ENCODE results near the gene SLC18B1.

SLC18B1 gene

DNA sequence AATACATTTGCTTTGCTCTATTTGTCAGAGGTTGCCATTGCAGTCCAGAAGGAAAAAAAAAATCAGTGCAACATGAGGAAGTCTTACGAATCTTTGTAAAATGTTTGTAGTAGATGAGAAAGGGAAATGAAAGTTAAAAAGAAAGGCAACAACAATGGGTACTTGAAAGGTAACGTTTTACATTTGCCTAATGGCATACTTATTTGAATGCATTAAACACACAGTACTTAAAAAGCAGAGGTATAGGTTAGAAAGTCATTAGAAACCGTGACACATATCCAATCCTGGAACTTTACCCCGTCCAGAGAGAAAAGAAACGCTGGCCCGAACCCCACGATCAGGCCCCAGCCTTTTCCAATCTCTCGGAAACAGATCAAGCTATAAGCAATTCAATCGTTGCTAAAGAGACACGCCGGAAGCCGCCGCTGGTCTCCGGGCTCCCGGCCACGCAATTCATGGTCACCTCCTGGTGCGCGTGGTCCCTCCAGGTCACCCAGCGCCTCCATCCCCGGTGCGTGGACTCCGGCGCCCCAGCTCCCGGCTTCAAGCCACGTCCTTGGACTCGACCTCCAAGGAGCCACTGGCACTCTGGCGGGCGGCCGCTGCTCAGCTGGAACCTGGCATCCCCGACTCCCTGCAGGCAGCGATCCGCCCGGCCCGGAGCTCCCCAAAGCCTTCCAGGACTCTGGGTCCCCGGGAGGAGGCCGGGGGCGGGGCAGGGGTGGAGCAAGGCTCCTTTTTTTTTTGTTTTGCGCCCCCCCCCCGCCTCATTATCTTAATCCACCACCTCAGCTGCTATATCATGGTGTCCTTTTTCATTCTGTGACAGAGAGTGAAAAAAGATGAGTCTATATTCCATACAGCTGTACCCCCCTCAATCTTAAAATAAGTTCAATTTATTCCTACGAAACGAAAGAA, at the start of gene SLC18B1:
TSS of gene SLC18B1 (minus strand) at position 687 of the 918 bp plus-strand sequence. CDS start at position 506, 181 bp downstream.
- peak; percentile 12 for FAIRE-seq

DNA sequence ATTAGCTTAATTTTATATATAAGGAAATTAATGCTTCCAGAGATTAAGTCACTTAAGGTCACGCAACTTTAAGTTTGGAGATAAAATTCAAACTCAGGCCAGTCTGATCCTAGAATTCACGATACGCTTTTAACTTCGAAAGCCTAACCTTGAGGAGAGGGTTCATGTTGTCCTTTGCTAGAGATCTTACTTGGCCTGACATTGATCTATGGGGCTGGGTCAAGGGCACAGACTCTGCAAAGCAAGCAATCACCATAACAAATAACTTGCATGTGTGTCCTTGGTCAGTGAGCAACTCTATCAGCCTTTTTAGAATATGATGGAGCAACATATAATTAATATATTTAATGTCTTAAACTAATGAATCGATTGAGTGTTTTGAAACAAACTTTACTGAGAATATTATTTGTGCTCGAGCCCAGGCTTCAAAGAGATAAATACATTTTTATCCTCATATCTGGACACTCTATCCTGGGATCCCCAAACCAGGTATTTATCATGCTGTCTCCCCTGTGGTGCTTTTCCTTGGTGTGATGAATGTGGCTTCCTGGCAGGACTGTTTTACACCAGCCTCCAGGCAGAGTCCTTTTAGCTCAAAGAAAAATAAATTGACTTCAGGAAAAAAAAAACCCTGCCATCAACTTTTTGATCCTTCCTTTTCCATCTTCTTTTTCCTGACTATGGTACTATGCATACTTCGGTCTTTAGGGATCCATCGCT, 45.0 kb upstream of the SLC18B1 start:
- no peak for FAIRE-seq

DNA sequence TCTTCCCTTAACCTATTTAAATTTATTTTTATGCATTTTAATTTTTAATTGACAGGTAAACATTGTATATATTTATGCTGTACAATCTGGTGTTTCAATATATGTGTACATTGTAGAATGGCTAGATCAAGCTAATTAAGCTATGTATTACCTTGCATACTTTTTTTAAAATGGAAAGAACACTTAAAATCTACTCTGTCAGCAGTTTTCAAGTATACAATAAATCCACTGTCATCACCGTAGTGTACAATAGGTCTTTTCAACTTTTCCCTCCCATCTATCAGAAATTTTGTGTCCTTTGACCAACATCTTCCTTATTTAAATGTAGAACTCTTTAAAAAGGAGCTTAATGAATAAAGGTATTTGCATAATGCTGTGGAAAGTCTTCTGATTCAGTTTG, 43.5 kb upstream of the SLC18B1 start:
- no peak for FAIRE-seq

DNA sequence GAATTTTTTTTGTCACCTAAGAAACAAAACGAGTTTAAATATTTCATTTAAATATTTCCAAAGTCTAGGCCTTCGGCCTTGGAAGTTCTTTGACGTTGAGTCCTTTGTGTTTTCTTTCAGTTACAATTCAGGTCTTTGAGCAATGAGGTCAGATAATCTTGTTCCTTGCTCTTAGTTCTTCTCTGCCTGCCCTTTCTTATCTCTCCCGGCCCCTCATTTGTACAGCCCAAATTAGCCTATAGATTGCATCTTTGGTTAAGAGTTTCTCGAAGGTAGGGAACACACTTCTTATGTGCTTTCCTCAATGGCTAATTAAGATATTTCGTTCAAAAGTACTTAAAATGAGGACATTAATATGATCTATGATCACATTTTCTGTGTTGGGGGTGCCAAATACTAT, 34.5 kb upstream of the SLC18B1 start:
- no peak for FAIRE-seq

DNA sequence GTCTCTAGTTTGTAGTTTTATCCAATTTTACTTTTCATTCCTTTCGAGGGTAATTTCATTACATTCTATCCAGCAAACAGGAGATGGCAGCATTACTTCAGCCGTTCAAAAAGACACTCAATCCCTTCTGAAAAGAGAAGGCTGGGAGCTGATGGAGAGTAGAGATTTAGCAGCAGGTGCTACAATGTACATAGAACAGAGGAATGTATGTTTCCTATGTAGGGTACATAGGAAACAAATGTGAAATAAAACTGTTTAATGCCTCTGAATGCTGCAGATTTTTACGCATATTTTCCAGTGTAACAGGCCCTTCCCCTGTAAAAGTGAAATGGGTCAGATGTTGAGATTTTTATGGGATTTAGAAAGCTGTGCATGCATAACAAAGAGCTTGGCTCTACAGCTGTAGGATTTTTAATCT, 31.9 kb upstream of the SLC18B1 start:
- peak; percentile 80 for FAIRE-seq

DNA sequence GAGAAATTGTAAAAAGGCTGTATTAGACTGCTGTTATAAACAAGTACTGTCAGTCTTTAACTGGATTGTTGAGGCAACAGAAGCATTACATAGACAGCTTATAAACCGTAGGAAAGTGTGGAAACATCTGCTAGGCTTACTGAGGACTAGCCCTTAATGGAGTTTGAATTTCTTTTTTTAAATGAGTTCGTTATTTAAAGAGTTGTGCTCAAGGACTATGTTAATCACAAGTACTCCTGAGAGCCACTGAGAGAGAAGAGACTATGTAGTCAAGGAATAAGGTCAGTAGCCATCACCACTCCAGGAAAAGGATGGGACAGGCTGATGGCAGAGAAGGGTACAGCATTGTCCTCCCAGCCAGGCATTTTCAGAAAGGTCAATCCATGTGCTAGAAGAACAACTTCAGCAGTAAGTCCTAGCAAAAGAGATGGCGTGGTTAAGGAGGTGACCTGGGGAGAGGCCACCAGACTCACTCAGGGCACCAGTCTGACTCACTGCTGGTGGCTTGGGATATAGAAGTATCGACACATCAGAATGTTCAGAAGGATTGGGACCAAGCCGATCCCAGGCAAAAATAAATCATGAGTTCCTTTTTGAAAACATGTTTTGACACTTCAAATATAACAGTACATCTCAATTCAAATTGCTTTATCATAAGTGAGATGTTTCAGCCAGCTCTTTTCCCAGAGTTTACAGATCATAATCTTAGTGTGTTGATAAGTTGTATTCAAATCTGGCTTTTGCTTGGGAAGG, 22.4 kb upstream of the SLC18B1 start:
- no peak for FAIRE-seq

DNA sequence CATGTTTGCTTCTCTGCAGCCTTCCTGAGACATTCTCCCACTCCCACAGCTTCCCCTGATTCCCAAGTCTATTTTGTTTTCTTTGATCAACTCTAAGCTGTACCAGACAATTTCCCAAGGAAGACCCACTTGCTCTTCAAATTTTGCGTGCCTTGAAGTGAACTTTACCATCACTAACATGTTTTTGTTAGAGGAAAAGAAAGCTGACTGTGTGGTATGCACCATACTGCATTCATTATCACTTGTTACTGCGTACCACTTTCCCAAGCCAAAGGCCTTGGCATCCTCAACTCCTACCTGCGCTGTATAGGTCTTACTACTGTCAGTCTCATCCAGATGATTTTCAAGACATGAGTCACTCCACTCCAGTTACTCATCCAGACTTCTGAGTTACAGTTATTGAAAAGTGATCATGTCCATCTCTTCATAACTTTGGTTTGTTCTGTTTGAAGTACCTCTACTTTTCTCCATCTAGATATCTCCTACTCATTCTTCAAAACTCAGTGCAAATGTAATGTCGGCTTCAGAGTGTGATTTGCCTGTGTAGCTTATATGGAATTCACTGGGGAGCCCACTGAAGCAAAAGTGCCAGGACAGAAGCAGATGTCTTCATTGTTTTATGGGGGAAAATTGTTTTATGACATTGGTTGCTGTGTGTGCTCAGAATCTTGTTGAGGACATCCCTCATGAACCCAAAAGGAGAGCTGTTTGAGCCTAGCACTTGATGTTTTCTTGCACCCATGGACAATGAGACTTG, 21.1 kb upstream of the SLC18B1 start:
- FAIRE-seq, result no peak

DNA sequence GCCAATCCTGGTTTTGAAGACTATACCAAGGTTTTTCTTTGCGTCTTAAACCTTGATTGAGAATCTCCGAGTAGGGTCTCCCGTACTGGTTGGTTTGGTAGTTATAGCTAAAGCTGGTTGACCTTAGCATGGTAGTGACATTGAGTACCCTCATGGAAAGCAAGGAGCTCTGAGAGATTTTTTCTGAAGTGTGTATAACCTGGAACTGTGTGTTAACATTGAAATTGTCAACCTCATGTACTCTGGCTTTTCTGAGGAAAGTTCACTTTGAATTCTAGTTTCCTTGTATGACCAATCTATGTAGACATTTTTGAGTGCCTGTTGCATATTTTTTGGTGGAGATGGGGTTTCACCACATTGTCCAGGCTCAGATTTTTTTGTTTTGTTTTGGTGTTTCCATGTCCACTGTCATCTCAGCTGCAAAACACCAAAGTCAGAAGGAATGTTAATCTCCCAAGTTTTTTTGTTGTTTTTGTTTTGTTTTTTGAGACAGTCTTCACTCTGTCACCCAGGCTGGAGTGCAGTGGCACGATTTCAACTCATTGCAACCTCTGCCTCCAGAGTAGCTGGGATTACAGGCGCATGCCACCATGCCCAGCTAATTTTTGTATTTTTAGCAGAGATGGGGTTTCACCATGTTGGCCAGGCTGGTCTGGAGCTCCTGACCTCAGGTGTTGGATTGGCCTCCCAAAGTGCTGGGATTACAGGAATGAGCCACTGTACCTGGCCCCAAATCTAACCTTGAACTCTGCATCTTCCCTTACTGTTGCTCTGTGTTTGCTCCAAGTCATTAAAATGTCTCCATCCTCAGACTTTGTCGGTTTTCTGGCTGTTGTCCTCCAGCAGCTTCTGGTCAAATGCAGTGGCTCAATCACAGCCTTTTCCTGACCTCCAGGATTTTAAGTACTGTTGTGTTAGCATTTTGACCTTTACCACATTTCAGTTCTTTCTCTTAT, 20.2 kb upstream of the SLC18B1 start:
- no peak for FAIRE-seq

DNA sequence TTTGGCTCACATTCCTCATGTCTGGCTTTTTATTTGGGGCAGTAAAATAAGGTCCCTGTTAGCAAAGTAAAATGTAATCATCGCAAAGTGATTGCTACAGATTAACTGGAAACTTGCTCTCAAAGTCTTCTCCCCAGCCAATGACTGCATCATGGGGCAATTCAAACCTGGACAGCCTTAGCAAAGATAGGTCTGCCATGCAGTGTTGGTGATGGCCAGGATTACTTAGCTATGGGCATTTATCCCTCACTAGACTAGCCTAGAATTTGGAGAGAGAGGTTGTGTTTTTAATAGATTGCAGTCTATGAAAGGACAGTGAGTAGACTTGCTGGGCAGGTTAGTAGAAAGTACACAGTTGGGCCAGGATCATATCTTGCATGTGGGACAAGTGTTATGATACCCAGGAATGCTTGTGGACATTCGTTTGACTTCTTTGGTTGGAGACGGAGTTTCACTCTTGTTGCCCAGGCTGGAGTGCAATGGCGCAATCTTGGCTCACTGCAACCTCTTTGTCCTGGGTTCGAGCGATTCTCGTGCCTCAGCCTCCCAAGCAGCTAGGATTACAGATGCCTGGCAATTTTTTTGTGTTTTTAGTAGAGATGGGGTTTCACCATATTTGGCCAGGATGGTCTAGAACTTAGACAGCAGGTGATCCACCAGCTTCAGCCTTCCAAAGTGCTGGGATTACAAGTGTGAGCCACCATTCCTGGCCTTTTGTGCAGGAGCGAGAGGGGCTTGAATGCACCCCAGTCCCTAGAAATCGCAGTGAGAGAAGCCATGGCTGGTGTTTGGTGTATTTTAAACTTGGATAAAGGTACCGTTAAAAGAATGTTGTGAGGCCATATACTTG, 19.3 kb upstream of the SLC18B1 start:
- FAIRE-seq, result no peak

DNA sequence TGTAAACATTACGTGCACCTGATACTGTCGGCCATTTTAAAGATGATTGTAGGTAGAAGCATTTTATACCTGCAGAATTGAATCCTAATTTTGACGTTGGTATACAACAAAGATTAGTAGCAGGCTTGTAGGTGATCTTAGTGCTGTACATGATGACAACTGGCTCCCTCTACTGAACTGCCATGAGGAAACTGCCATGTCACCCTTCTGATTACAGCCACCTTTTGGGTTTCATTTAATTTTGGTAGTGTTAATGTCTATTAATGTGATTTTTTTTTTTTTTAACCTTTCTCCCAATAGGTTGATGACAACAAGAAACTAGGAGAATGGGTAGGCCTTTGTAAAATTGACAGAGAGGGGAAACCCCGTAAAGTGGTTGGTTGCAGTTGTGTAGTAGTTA, 18.2 kb upstream of the SLC18B1 start:
- FAIRE-seq, result no peak

DNA sequence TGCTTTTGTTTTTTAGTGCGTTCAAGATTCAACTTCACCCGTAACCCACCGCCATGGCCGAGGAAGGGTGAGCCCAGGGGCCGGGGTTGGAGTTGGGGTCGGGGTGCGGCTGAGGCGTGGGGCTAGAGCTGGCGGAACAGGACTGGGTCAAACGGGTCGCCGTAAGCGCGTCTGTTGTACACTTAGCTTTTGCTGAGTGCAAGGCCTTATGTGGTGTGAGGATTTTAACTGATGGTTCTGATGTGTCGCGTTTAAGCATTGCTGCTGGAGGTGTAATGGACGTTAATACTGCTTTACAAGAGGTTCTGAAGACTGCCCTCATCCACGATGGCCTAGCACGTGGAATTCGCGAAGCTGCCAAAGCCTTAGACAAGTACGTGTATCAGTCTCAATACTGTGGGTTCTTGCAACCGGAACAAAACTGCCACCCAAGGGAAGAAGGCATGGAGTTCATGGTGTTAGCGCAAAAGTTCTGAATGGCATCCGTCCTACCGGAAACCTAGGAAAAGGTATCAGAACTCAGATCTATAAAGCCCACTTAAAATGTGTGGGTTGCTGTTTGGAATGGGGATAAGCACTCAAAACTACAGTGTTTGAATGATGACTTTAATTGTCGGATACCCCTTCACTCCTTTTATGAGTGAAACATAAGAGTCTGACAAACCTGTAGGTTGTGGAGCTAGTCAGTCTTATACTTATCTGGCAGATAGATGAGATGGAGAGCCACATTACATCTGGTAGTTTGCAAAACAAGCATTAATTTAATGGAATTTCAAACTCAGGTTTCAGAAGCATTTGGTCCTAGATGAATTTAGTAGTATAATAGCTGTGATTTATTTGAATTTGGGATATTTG, 16.5 kb upstream of the SLC18B1 start:
- no peak for FAIRE-seq

DNA sequence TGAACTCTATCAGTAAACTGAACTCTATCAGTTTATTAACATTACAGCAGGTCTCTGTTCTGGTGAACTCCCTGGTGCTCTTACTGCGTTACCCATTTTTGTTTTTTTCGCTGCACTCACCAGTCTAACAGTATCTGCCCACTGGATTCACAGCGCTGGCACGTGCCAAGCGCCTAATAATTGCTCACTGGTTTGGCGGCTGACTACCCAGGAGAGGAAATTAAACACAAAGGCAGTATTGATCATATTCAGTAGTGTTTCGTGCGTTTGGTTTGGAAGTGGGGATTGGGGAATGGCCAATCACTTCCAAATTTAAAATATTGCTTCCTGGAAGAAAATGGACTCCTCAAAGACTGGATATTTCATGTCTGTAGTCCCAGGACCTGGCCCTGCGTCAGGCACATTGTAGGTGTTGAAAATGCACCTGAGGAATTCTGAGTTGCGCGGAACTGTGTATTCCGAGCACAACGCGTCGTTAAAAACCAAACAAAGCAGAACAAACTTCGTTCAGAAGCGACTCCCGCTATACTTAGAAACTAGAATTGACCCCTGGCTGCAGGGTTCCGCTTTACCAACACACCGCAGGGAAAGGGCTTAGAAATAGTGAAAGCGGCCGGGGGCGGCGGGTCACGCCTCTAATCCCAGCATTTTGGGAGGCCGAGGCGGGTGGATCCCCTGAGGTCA, 14.9 kb upstream of the SLC18B1 start:
- FAIRE-seq, result no peak

DNA sequence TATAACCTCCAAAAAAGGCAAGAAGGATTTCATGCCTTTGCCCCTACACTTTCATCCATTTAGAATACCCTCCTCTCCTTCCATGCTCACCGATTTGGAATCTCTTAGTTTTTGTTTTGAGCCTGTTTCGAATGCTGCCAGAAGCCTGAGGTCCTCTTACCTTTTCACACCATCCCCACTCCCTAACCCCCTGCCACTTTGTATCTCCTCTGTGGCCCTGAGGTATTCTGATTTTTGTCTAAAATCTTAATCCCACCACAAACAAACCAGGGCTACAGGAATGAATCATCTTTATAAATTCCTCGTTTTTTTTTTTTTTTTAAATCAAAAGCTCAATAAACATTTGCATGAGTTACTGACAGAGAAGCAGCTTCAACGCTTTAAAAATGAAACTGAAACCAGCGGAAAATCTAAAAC, 14.3 kb upstream of the SLC18B1 start:
- no peak for FAIRE-seq

DNA sequence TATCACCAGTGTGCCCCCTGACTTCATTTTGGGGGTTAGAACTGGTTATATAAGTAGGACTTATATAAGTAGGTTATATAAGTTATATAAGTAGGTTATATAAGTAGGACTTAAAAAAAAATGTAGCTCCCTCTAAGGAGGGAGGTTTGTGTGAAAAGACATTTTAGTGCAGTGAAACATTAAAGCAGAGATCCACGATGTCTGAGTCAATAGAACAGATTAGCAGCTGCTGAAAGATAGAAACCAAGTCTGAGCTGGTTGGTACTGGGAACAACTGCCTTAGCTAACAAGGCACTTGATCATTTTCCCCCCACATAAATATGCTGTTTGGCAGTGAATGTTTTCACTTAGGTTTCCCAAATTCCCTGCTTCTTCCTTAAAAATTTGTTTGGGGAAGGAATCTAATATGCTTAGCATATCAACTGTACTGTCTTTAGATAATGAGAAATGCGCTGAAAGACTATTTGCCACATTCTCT, 13.9 kb upstream of the SLC18B1 start:
- FAIRE-seq, result no peak

DNA sequence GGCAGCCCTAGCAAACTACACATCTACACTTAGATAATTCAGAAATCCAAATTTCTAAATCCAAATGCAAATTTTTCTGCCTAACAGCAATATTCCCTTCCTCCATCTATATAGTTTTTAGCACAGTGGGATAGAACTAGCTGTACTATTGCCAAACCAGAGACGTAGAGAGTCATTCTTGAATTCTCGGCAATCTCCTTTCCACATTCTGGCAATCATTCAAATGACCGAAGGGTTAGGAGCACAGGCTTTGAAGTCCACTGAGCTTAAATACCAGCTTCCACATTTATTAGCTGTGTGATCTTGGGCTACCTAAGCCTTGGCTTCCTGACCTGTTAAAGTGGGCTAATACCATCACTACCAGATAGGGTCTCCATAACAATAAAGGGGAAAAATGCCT, 12.8 kb upstream of the SLC18B1 start:
- FAIRE-seq, result no peak

DNA sequence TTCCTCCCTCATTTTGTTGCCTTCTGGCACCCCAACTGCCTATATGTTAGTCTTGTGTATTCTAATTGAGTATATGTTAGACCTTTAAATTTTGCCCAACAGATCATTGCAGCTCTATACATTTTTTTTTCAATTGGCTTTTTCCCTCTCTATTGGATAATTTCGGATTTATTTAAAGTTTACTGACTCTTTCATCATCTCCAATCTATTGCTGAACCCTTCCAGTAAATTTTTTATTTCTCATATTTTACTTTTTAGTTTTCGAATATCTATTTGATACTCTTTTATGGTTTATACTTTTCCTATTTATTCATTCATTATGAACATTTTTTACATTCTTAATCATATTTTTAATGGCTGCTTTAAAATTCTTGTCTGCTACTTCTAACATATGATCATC, 7.1 kb upstream of the SLC18B1 start:
- FAIRE-seq, result no peak

DNA sequence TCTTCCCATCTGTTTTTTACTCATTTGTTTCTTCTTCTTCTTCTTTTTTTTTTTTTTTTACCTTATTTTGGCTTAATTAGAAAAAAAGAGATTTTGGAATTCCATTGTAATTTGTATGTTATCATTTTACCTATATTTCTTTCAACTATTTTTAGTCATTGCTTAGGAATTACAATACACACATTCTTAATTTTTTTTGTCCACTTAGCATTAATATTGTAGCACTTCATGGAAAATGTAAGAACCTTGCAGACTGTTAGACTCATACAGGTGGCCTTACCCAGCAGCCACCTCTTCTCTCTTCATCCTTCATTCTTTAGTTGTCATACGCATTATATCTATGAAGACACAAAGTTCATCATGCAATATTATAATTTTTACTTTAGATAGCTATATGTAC, 5.8 kb upstream of the SLC18B1 start:
- no peak for FAIRE-seq

DNA sequence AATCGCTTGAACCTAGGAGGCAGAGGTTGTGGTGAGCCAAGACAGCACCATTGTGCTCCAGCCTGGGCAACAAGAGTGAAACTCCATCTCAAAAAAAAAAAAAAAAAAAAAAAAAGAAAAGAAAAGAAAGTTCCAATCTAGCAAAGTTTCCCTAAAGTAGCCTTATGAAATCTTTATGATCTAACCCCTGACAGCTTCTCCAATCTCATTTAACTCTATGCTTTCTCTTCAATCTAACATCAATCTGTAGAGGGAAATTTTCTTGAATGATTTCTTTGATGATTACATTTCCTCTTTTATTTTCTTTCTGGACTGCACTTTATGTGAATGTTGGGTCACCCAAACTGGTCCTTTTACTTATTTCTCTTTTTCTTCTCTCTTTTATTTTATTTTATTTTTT, 2.2 kb upstream of the SLC18B1 start:
- no peak for FAIRE-seq

All from endometrium (tissue), 2 donors.